ENCODE measurements around the gene CSTB.

Gene CSTB

GRCh38 chr21:43727519-43728153 lies 48.5 kb downstream of the CSTB start:
- no peaks in the 10 kb centered on the region for H3K27me3 ChIP-seq (ENCODE audit: insufficient read depth, low read depth, severe bottlenecking)
- peak overlapping the region; percentile 59 for H3K4me3 ChIP-seq (ENCODE audit: low read depth, low read length)
- TF ChIP-seq CTCF (IDR thresholded peaks at IDR 0.05; ENCODE audit: low read depth, low read length), result peak; percentile 64
- no peaks in the 10 kb centered on the region for H3K9me3 ChIP-seq (ENCODE audit: severe bottlenecking)
- peaks cover 28% of the 10 kb centered on the region for H3K36me3 ChIP-seq
- DNase-seq, result peak; percentile 81
- peak overlapping the region; percentile 92 for H3K27ac ChIP-seq

GRCh38 chr21:43726686-43727518 lies 49.2 kb downstream of the CSTB start:
- no peak for TF ChIP-seq CTCF (IDR thresholded peaks at IDR 0.05; ENCODE audit: low read depth, low read length)
- no peak for DNase-seq
- peak overlapping the region; percentile 92 for H3K27ac ChIP-seq

More at GRCh38 chr21:43726686-43727518, 49.2 kb downstream of the CSTB start:
- Histone ChIP-seq H3K36me3 (peaks cover 21% of the 10 kb centered on the region), H3K4me3 (ENCODE audit: low read depth, low read length) (no peak overlapping the region), H3K27me3 (ENCODE audit: insufficient read depth, low read depth, severe bottlenecking) (no peaks in the 10 kb centered on the region), H3K9me3 (ENCODE audit: severe bottlenecking) (no peaks in the 10 kb centered on the region)

Data from WERI-Rb-1 (cell line).